OCI-M1 (cell line): ENCODE measurements around the gene PEX11B.

Experiments used
- DNase-seq: peaks from one replicate; lab custom pipeline; 2025; lab: John Stamatoyannopoulos, UW

PEX11B gene

DNA sequence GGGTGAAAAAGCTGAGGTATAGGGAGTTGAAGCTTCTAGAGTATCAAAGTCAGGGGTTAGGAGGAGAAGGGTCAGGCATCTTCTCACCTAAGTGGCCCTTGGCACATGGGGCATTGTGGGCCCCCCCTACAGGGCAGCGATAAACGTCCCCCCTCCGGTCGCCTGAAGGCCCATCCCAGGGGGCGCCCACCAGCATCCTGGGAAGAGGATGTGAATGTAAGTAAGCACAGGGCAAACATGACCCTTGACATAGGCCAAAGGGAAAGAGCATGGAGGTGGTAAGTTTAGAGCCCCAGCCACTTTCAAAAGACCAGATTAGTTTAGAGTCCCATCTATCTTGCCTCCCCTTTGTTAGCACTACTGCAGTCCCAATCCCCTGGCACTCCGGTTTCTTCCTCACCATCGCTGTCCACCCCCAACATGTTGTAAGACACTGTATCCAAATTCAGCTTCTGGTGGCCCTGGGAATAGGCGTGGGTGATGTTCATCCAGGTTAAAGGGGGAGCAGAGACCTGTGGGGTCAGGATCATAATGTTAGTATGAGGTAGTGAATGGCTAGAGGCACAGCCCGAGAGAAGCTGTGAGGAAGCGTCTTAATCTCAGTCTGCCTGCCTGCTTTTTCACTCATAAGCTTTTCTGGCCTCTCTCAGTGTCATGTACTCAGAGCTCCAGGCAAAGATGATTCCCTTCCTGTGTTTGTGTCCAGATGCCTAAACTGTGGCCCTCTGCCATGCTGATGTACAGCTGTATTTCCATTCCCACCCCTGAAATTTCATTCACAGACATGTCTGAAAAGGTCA is 11.4 kb downstream of the PEX11B start:
- DNase-seq: no peak

GRCh38 chr1:145901312-145902021 is 17.1 kb downstream of the PEX11B start:
- no peak for DNase-seq

DNA sequence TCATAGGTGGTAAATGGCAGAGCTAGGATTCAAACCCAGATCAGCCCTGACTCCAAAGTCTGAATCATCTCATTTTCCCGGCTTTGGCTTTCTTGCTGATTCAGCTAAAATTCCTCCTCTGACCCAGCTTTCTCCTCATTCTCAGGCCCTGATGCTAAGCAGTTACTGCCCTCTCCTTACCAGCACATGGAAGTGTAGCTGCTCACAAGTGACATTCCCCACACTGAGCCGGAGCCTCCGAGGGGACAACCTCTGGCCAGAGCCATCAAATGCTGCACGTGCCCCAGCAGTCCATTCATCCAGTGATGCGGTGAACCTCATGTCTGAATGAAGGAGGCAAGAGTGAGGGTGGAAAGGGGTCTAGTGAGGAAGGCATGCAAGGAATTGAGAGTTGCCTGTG is 19.8 kb downstream of the PEX11B start:
- no peak for DNase-seq

GRCh38 chr1:145897969-145898368 is 20.5 kb downstream of the PEX11B start:
- no peak for DNase-seq

DNA sequence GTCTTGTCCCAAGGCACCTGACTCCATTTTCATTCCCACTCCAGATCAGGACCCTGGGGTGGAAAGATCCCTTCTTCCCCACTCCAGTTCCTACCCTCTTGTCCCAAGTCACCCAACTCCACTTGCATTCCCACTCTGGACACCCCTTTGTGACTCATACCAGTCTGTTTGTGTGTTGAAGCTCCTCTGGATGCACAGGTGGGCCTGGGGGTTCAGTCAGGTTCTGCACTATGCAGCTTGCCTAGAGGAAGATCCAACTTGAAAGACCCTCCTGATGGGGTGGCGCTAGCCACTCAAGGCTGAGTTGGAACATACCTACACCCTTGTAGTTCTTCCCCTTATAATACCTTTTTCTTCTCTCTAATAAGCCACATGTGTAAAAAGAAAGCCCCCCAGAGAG is 23.0 kb downstream of the PEX11B start:
- no peak for DNase-seq

- DNase-seq: no peak
These were observed 25.0 kb downstream of the PEX11B start for GRCh38 chr1:145893306-145894055.

DNA sequence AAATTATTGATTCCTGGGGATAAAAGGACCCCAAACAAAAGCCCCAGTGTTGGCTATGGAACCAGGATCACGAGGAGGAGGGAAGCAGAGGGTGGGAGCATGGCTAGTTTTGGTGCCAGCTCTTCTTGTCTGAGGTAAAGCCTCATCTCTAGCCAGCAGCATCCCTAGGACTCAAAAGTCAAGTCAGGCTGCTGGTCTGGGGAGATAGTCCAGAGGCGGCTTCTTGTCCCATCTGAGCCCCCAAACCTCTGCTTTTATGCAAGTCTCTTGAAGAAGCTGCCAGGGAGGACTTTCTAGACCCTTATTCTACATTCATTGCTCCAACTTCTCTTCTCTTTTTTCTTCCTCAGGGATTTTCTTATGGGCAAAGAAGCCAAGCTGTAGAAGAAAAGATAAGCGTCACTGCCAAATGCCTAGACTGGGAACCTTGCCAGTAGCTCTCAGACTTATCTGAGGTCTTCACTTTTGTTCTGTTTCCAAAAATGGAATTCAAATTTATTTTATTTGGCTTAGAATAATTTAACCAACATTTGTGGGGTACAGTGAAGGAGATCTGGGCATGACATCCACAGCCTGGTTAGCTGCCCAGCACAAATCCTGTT is 25.9 kb downstream of the PEX11B start:
- peak; percentile 85 for DNase-seq

- DNase-seq: peak; percentile 94
These were observed 26.7 kb downstream of the PEX11B start for GRCh38 chr1:145891587-145892485.

DNA sequence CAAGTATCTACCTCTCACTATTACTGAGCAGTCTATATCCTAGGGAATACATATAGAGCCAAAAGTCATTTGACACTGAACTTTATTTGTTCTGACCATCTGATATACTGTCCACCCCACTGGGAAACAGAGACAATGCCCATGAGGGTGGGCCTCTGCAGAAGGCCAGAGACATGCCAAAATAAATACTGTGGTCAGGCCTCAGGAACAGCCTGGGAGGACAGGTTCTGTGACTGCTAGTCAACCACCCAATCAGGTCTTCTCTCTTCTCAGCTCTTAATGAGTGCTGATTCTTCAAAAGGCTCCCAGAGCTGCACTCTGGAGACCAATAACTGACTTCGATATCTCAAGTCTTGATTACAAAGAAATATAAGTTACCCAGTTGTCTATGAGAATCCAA is 27.4 kb downstream of the PEX11B start:
- DNase-seq: no peak

DNA sequence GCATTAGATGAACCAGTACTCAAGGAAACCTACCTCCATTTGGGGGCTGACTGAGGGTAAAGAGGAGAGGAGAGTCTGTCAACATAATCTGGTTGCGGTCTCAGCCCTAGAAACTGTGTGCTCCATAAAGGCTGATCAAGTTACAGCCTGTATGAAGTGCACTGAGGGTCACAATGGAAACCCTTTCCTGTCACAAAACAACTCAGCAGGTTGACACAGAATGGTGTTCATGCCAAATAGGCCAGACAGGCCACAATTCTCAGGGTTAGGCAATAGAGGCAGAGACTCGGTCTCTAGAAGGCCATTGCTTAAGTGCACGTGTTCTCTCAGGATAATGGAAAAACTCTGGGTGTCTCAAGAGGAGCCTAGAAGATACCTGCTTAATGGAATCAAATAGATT is 28.8 kb downstream of the PEX11B start:
- DNase-seq: no peak

GRCh38 chr1:145887631-145888030 is 30.9 kb downstream of the PEX11B start:
- DNase-seq: no peak

GRCh38 chr1:145886816-145887215 is 31.7 kb downstream of the PEX11B start:
- no peak for DNase-seq

GRCh38 chr1:145886390-145886789 is 32.1 kb downstream of the PEX11B start:
- DNase-seq: no peak

- DNase-seq: peak; percentile 90
These were observed 32.7 kb downstream of the PEX11B start, which contains the start of gene ANKRD35 for GRCh38 chr1:145885738-145886287. TSS of gene ANKRD35 (minus strand) at chr1:145885866. CDS start at chr1:145885758, 108 bp downstream.

GRCh38 chr1:145884675-145885074 is 33.8 kb downstream of the PEX11B start:
- DNase-seq: no peak

DNA sequence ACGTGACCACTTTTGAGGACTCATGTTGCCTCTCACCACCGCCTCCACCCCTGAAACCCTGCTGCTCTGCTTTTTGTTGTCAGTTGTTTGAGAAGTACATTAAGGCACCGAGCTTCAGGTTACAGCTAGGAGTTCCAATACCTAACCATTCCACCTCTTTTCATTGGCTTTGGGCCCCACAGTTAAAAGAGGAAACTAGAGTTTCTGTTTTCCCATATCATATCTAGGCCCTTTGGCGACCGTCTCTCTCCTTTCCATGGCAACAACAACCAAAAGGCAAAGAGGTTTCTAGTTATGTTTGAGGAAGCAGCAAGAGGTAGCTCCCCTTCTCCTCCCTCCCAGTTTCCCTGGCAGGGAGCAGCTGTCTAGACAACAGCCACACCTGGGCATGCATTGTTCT is 38.7 kb downstream of the PEX11B start:
- DNase-seq: peak; percentile 93

- DNase-seq: no peak
These were observed 39.8 kb downstream of the PEX11B start for GRCh38 chr1:145878724-145879123.

DNA sequence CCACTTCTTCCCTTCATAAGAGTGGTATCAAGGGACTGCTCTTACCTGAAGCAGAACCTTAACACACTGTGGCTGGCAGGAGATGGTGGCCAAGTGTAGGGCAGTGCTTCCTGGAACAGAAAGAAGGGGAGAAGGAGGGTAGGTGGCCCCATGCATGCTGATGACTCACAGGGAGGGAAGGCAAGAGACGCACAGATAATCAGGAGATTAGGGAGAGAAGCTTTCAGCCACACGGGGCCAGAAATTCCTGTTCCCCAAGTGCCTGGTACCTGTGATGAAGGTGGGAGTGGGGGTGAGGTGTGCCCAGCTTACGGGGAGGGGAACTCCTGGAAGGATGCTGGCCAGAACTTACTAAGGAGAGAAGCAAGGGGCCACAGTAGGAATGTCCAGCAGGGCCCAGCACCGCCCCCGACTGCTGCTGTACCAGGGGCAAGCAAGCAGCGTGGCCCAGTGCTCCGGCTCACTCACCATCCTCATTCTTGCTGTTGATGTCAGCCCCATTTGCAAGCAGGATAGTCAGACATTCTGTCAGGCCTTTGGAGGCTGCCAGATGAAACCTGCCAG is 40.5 kb downstream of the PEX11B start:
- no peak for DNase-seq

DNA sequence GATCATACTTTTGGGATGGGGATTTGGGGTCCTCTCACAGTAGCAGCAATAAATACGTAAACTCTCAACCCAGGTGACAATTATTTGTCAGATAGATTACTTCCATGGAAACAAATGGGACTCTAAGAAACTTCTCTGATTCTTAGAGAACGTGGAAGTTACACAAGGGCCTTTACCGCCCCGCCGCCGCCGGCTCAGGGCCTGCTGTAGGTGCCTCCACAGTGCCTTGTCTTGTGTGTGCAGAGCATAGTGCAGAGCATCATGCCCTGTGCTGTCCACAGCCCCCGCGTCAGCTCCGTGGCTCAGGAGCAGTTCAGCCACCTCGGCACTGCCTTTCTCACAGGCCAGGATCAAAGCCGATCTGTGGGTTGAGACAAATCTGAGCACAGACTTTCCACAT is 43.9 kb downstream of the PEX11B start:
- no peak for DNase-seq
